ENCODE measurements around the gene PLEKHA6.

Gene PLEKHA6

GRCh38 chr1:204359474-204360255 is at the start of gene PLEKHA6:
Gene PLEKHA6 (minus strand): TSS chr1:204359929. CDS start chr1:204273727, 86,202 bp downstream.
- Mint-ChIP-seq H3K4me1 (ENCODE audit: low read depth) (peaks cover 36% of the 10 kb centered on the region), H3K27ac (no peak within 1 kb of the TSS), H3K36me3 (ENCODE audit: low read depth) (no peaks in the 10 kb centered on the region), H3K27me3 (peaks cover 56% of the 10 kb centered on the region), H3K4me3 (no peak within 1 kb of the TSS), H3K9me3 (no peaks in the 10 kb centered on the region)
- intact Hi-C loops (cut with micrococcal nuclease) = no loop called here

GRCh38 chr1:204409123-204409522 is 49.4 kb upstream of the PLEKHA6 start:
- Mint-ChIP-seq H3K9me3 (no peaks in the 10 kb centered on the region), H3K4me3 (peak overlapping the region; percentile 99), H3K27me3 (no peaks in the 10 kb centered on the region), H3K36me3 (ENCODE audit: low read depth) (peaks cover 48% of the 10 kb centered on the region), H3K27ac (peak overlapping the region; percentile 97), H3K4me1 (ENCODE audit: low read depth) (peaks cover 23% of the 10 kb centered on the region)
- intact Hi-C loops (cut with micrococcal nuclease) = no loop called here

GRCh38 chr1:204408602-204409001 is 48.9 kb upstream of the PLEKHA6 start:
- Mint-ChIP-seq H3K4me3 (peak overlapping the region; percentile 99), H3K9me3 (no peaks in the 10 kb centered on the region), H3K4me1 (ENCODE audit: low read depth) (peaks cover 19% of the 10 kb centered on the region), H3K27me3 (no peaks in the 10 kb centered on the region), H3K27ac (peak overlapping the region; percentile 34), H3K36me3 (ENCODE audit: low read depth) (peaks cover 53% of the 10 kb centered on the region)
- intact Hi-C loops (cut with micrococcal nuclease) = no loop called here

- no peaks in the 10 kb centered on the region for H3K9me3 Mint-ChIP-seq
- H3K27me3 Mint-ChIP-seq = no peaks in the 10 kb centered on the region
- peaks cover 54% of the 10 kb centered on the region for H3K36me3 Mint-ChIP-seq (ENCODE audit: low read depth)
- H3K4me3 Mint-ChIP-seq = peak overlapping the region; percentile 99
- peak overlapping the region; percentile 34 for H3K27ac Mint-ChIP-seq
- H3K4me1 Mint-ChIP-seq (ENCODE audit: low read depth) = peaks cover 14% of the 10 kb centered on the region
- intact Hi-C loops (cut with micrococcal nuclease) = no loop called here
These were observed 48.4 kb upstream of the PLEKHA6 start for GRCh38 chr1:204408074-204408507.

GRCh38 chr1:204407295-204407971 is 47.7 kb upstream of the PLEKHA6 start:
- H3K4me3 Mint-ChIP-seq = peak overlapping the region; percentile 99
- no peaks in the 10 kb centered on the region for H3K27me3 Mint-ChIP-seq
- intact Hi-C loops (cut with micrococcal nuclease) = no loop called here
- no peaks in the 10 kb centered on the region for H3K9me3 Mint-ChIP-seq
- H3K36me3 Mint-ChIP-seq (ENCODE audit: low read depth) = peaks cover 58% of the 10 kb centered on the region
- peak overlapping the region; percentile 34 for H3K27ac Mint-ChIP-seq
- peaks cover 8% of the 10 kb centered on the region for H3K4me1 Mint-ChIP-seq (ENCODE audit: low read depth)

GRCh38 chr1:204406621-204407020 is 46.9 kb upstream of the PLEKHA6 start:
- intact Hi-C loops (cut with micrococcal nuclease) = no loop called here
- H3K4me3 Mint-ChIP-seq = peak overlapping the region; percentile 57
- H3K4me1 Mint-ChIP-seq (ENCODE audit: low read depth) = peaks cover 8% of the 10 kb centered on the region
- H3K27me3 Mint-ChIP-seq = no peaks in the 10 kb centered on the region
- H3K9me3 Mint-ChIP-seq = no peaks in the 10 kb centered on the region
- H3K36me3 Mint-ChIP-seq (ENCODE audit: low read depth) = peaks cover 63% of the 10 kb centered on the region
- H3K27ac Mint-ChIP-seq = no peak overlapping the region

GRCh38 chr1:204405988-204406387 is 46.3 kb upstream of the PLEKHA6 start:
- Mint-ChIP-seq H3K36me3 (ENCODE audit: low read depth) (peaks cover 63% of the 10 kb centered on the region), H3K4me1 (ENCODE audit: low read depth) (peaks cover 10% of the 10 kb centered on the region), H3K4me3 (no peak overlapping the region), H3K27ac (no peak overlapping the region), H3K9me3 (no peaks in the 10 kb centered on the region), H3K27me3 (no peaks in the 10 kb centered on the region)
- intact Hi-C loops (cut with micrococcal nuclease) = no loop called here

GRCh38 chr1:204404629-204405028 is 44.9 kb upstream of the PLEKHA6 start:
- no peak overlapping the region for H3K4me3 Mint-ChIP-seq
- no peak overlapping the region for H3K27ac Mint-ChIP-seq
- no peaks in the 10 kb centered on the region for H3K27me3 Mint-ChIP-seq
- peaks cover 16% of the 10 kb centered on the region for H3K4me1 Mint-ChIP-seq (ENCODE audit: low read depth)
- intact Hi-C loops (cut with micrococcal nuclease) = no loop called here
- H3K9me3 Mint-ChIP-seq = no peaks in the 10 kb centered on the region
- H3K36me3 Mint-ChIP-seq (ENCODE audit: low read depth) = peaks cover 67% of the 10 kb centered on the region

GRCh38 chr1:204402391-204402790 is 42.7 kb upstream of the PLEKHA6 start:
- peaks cover 74% of the 10 kb centered on the region for H3K36me3 Mint-ChIP-seq (ENCODE audit: low read depth)
- peaks cover 16% of the 10 kb centered on the region for H3K4me1 Mint-ChIP-seq (ENCODE audit: low read depth)
- H3K27ac Mint-ChIP-seq = no peak overlapping the region
- no peak overlapping the region for H3K4me3 Mint-ChIP-seq
- no peaks in the 10 kb centered on the region for H3K27me3 Mint-ChIP-seq
- no peaks in the 10 kb centered on the region for H3K9me3 Mint-ChIP-seq
- intact Hi-C loops (cut with micrococcal nuclease) = no loop called here

- H3K4me3 Mint-ChIP-seq = no peak overlapping the region
- no peaks in the 10 kb centered on the region for H3K27me3 Mint-ChIP-seq
- intact Hi-C loops (cut with micrococcal nuclease) = no loop called here
- H3K9me3 Mint-ChIP-seq = no peaks in the 10 kb centered on the region
- peaks cover 74% of the 10 kb centered on the region for H3K36me3 Mint-ChIP-seq (ENCODE audit: low read depth)
- H3K4me1 Mint-ChIP-seq (ENCODE audit: low read depth) = peaks cover 16% of the 10 kb centered on the region
- no peak overlapping the region for H3K27ac Mint-ChIP-seq
These were observed 42.0 kb upstream of the PLEKHA6 start for GRCh38 chr1:204401730-204402129.

GRCh38 chr1:204400882-204401510 is 41.3 kb upstream of the PLEKHA6 start:
- Mint-ChIP-seq H3K9me3 (no peaks in the 10 kb centered on the region), H3K4me1 (ENCODE audit: low read depth) (peaks cover 10% of the 10 kb centered on the region), H3K27ac (no peak overlapping the region), H3K4me3 (no peak overlapping the region), H3K36me3 (ENCODE audit: low read depth) (peaks cover 70% of the 10 kb centered on the region), H3K27me3 (no peaks in the 10 kb centered on the region)
- intact Hi-C loops (cut with micrococcal nuclease) = no loop called here

- peaks cover 3% of the 10 kb centered on the region for H3K27me3 Mint-ChIP-seq
- peaks cover 45% of the 10 kb centered on the region for H3K36me3 Mint-ChIP-seq (ENCODE audit: low read depth)
- H3K9me3 Mint-ChIP-seq = no peaks in the 10 kb centered on the region
- H3K27ac Mint-ChIP-seq = no peak overlapping the region
- H3K4me1 Mint-ChIP-seq (ENCODE audit: low read depth) = peaks cover 8% of the 10 kb centered on the region
- intact Hi-C loops (cut with micrococcal nuclease) = loop anchor here (1.0 kb wide), 1 partner anchor 236 kb away; no protein-coding TSS in a partner anchor
- H3K4me3 Mint-ChIP-seq = no peak overlapping the region
These were observed 38.7 kb upstream of the PLEKHA6 start for GRCh38 chr1:204398197-204399125.

GRCh38 chr1:204396015-204396583 is 36.4 kb upstream of the PLEKHA6 start:
- peaks cover 7% of the 10 kb centered on the region for H3K4me1 Mint-ChIP-seq (ENCODE audit: low read depth)
- peaks cover 4% of the 10 kb centered on the region for H3K27me3 Mint-ChIP-seq
- intact Hi-C loops (cut with micrococcal nuclease) = no loop called here
- H3K4me3 Mint-ChIP-seq = no peak overlapping the region
- no peaks in the 10 kb centered on the region for H3K9me3 Mint-ChIP-seq
- H3K27ac Mint-ChIP-seq = no peak overlapping the region
- H3K36me3 Mint-ChIP-seq (ENCODE audit: low read depth) = peaks cover 29% of the 10 kb centered on the region
